Subcutaneous adipose tissue (tissue), 4 donors: ENCODE data around the gene KAZN. TPM values are rescaled to one million over a fixed set of nuclear protein-coding genes. Genes with fewer than 3 reads are reported as not detected.

Experiments
- CTCF ChIP-seq: fragments of 450-650 bp; IDR thresholded peaks from one replicate; pipeline ENCODE4 v1.5.1; 2016; ENCODE audit warnings: low read depth, mild to moderate bottlenecking, control low read depth, antibody characterized with exemption, moderate library complexity
- total RNA-seq, 4 donors: library from RNA; depleted of rRNA; stranded (reverse); fragments of >200 nt; gene quantifications; one replicate each; pipeline ENCODE4 v1.1.0, GENCODE V29; 2016

Gene KAZN
- total RNA-seq, 4 donors from 2014 or later: 7.5 to 22.2 (median 10.4) TPM

- TF ChIP-seq CTCF: no peak
Observed at GRCh38 chr1:14804626-14805025, 206.1 kb downstream of the KAZN start.

- TF ChIP-seq CTCF: no peak
Observed at GRCh38 chr1:14806772-14807171, 208.3 kb downstream of the KAZN start.

GRCh38 chr1:14808768-14809167, 210.3 kb downstream of the KAZN start:
- no peak for TF ChIP-seq CTCF

GRCh38 chr1:14809191-14809981, 210.9 kb downstream of the KAZN start:
- TF ChIP-seq CTCF: no peak

- TF ChIP-seq CTCF: no peak
Observed at GRCh38 chr1:14810595-14811361, 212.3 kb downstream of the KAZN start.

GRCh38 chr1:14811573-14811972, 213.1 kb downstream of the KAZN start:
- no peak for TF ChIP-seq CTCF

- TF ChIP-seq CTCF: no peak
Observed at GRCh38 chr1:14812189-14812588, 213.7 kb downstream of the KAZN start.
